ENCODE data around the gene POLR3G. TPM values are rescaled to one million over a fixed set of nuclear protein-coding genes. Genes with fewer than 3 reads are reported as not detected.

POLR3G gene
- 10 to 100 TPM in 1 of 2 experiments, 1 to 10 TPM in 1; 8.6 to 10.4 TPM for total RNA-seq

- no peaks in the 10 kb centered on the region for H3K27me3 Mint-ChIP-seq
- CTCF ChIA-PET = interaction anchor here (1.0 to 1.3 kb wide), 8 partner anchors 12 to 74 kb away, joined by 3 to 8 read pairs (median 4); partner anchors contain the start of gene LYSMD3
- H3K9me3 Mint-ChIP-seq (ENCODE audit: low read depth) = no peaks in the 10 kb centered on the region
- peaks cover 33% of the 10 kb centered on the region for H3K4me1 Mint-ChIP-seq
- peaks cover 13% of the 10 kb centered on the region for H3K36me3 Mint-ChIP-seq
- H3K27ac Mint-ChIP-seq = peak within 1 kb of the TSS; percentile 86
- ATAC-seq (peak; percentile 86), DNase-seq (peak; percentile 96)
- H3K4me3 Mint-ChIP-seq = peak within 1 kb of the TSS; percentile 90
Observed at GRCh38 chr5:90474235-90475107, at the start of gene POLR3G, which contains the start of gene MBLAC2. Gene POLR3G, plus strand, starts transcription at chr5:90474864. Its CDS starts 10,704 bp downstream, at chr5:90485568. Gene MBLAC2, minus strand, starts transcription at chr5:90474771. Its CDS starts 479 bp downstream, at chr5:90474292.

- no peaks in the 10 kb centered on the region for H3K9me3 Mint-ChIP-seq (ENCODE audit: low read depth)
- no peak overlapping the region for H3K4me3 Mint-ChIP-seq
- ATAC-seq (peak; percentile 68), DNase-seq (peak; percentile 63)
- CTCF ChIA-PET = interaction anchor here (0.8 to 0.9 kb wide), 2 partner anchors 40 to 1708 kb away, joined by 3 read pairs; partner anchors contain the start of genes MBLAC2 and POLR3G
- peaks cover 18% of the 10 kb centered on the region for H3K27me3 Mint-ChIP-seq
- H3K27ac Mint-ChIP-seq = no peak overlapping the region
- H3K4me1 Mint-ChIP-seq = no peaks in the 10 kb centered on the region
- H3K36me3 Mint-ChIP-seq = no peaks in the 10 kb centered on the region
Observed at GRCh38 chr5:90434116-90434714, 40.4 kb upstream of the POLR3G start.

- H3K27me3 Mint-ChIP-seq = peaks cover 18% of the 10 kb centered on the region
- H3K27ac Mint-ChIP-seq = no peak overlapping the region
- ATAC-seq (no peak), DNase-seq (no peak)
- H3K4me1 Mint-ChIP-seq = peaks cover 8% of the 10 kb centered on the region
- H3K4me3 Mint-ChIP-seq = no peak overlapping the region
- CTCF ChIA-PET = interaction anchor here (1.0 to 7.1 kb wide), 3 partner anchors 37 to 346 kb away, joined by 3 to 56 read pairs (median 8); partner anchors contain the start of genes LYSMD3, MBLAC2 and POLR3G
- no peaks in the 10 kb centered on the region for H3K36me3 Mint-ChIP-seq
- no peaks in the 10 kb centered on the region for H3K9me3 Mint-ChIP-seq (ENCODE audit: low read depth)
Observed at GRCh38 chr5:90437663-90438062, 37.0 kb upstream of the POLR3G start.

GRCh38 chr5:90438100-90438499 lies 36.6 kb upstream of the POLR3G start:
- ATAC-seq = no peak
- Mint-ChIP-seq H3K27me3 (peaks cover 18% of the 10 kb centered on the region), H3K27ac (no peak overlapping the region), H3K4me3 (no peak overlapping the region), H3K9me3 (ENCODE audit: low read depth) (no peaks in the 10 kb centered on the region), H3K4me1 (peaks cover 8% of the 10 kb centered on the region), H3K36me3 (no peaks in the 10 kb centered on the region)
- CTCF ChIA-PET = interaction anchor here (2.7 to 7.1 kb wide), 2 partner anchors 91 to 346 kb away, joined by 8 to 56 read pairs; partner anchors contain the start of gene LYSMD3
- DNase-seq = no peak

- H3K27me3 Mint-ChIP-seq = peaks cover 20% of the 10 kb centered on the region
- ATAC-seq (no peak), DNase-seq (no peak)
- H3K4me1 Mint-ChIP-seq = peaks cover 8% of the 10 kb centered on the region
- H3K4me3 Mint-ChIP-seq = no peak overlapping the region
- H3K9me3 Mint-ChIP-seq (ENCODE audit: low read depth) = no peaks in the 10 kb centered on the region
- no peak overlapping the region for H3K27ac Mint-ChIP-seq
- CTCF ChIA-PET = interaction anchor here (1.4 to 7.1 kb wide), 6 partner anchors 25 to 343 kb away, joined by 3 to 56 read pairs (median 7); partner anchors contain the start of gene LYSMD3
- H3K36me3 Mint-ChIP-seq = no peaks in the 10 kb centered on the region
Observed at GRCh38 chr5:90440644-90441043, 34.0 kb upstream of the POLR3G start.

GRCh38 chr5:90446961-90447360 lies 27.7 kb upstream of the POLR3G start:
- no peaks in the 10 kb centered on the region for H3K9me3 Mint-ChIP-seq (ENCODE audit: low read depth)
- DNase-seq (no peak), ATAC-seq (no peak)
- CTCF ChIA-PET = no interaction called here
- H3K4me3 Mint-ChIP-seq = no peak overlapping the region
- H3K36me3 Mint-ChIP-seq = no peaks in the 10 kb centered on the region
- no peaks in the 10 kb centered on the region for H3K4me1 Mint-ChIP-seq
- peaks cover 2% of the 10 kb centered on the region for H3K27me3 Mint-ChIP-seq
- H3K27ac Mint-ChIP-seq = no peak overlapping the region

- no peak for ATAC-seq
- Mint-ChIP-seq H3K4me3 (no peak overlapping the region), H3K9me3 (ENCODE audit: low read depth) (no peaks in the 10 kb centered on the region), H3K27ac (no peak overlapping the region), H3K4me1 (no peaks in the 10 kb centered on the region), H3K27me3 (no peaks in the 10 kb centered on the region), H3K36me3 (no peaks in the 10 kb centered on the region)
- DNase-seq = no peak
- CTCF ChIA-PET = no interaction called here
Observed at GRCh38 chr5:90461288-90461687, 13.4 kb upstream of the POLR3G start.

- Mint-ChIP-seq H3K27me3 (no peaks in the 10 kb centered on the region), H3K27ac (peak overlapping the region; percentile 86), H3K4me3 (peak overlapping the region; percentile 90), H3K36me3 (peaks cover 24% of the 10 kb centered on the region), H3K9me3 (ENCODE audit: low read depth) (no peaks in the 10 kb centered on the region), H3K4me1 (peaks cover 32% of the 10 kb centered on the region)
- DNase-seq (no peak), ATAC-seq (no peak)
- CTCF ChIA-PET = interaction anchor here (1.2 to 1.4 kb wide), 2 partner anchors 9 to 33 kb away, joined by 4 to 7 read pairs; no protein-coding TSS in a partner anchor
Observed at GRCh38 chr5:90472783-90473395, 1.8 kb upstream of the POLR3G start.

GRCh38 chr5:90473396-90474234 lies 1.0 kb upstream of the POLR3G start:
- ATAC-seq = peak; percentile 9
- CTCF ChIA-PET = interaction anchor here (1.0 to 1.4 kb wide), 7 partner anchors 10 to 55 kb away, joined by 3 to 8 read pairs (median 4); partner anchors contain the start of gene LYSMD3
- no peak for DNase-seq
- Mint-ChIP-seq H3K4me1 (peaks cover 32% of the 10 kb centered on the region), H3K36me3 (peaks cover 19% of the 10 kb centered on the region), H3K27me3 (no peaks in the 10 kb centered on the region), H3K27ac (peak overlapping the region; percentile 86), H3K9me3 (ENCODE audit: low read depth) (no peaks in the 10 kb centered on the region), H3K4me3 (peak overlapping the region; percentile 90)

- Mint-ChIP-seq H3K4me3 (peak overlapping the region; percentile 90), H3K27ac (no peak overlapping the region)
- CTCF ChIA-PET = interaction anchor here (1.1 to 1.5 kb wide), 3 partner anchors 11 to 36 kb away, joined by 3 to 5 read pairs (median 3); no protein-coding TSS in a partner anchor
Observed at GRCh38 chr5:90475436-90475980, 844 bp downstream of the POLR3G start.

GRCh38 chr5:90476391-90476790 lies 1.7 kb downstream of the POLR3G start:
- CTCF ChIA-PET = interaction anchor here (0.6 to 1.5 kb wide), 5 partner anchors 20 to 37 kb away, joined by 3 read pairs; no protein-coding TSS in a partner anchor
- Mint-ChIP-seq H3K27ac (no peak overlapping the region), H3K4me1 (peaks cover 35% of the 10 kb centered on the region), H3K9me3 (ENCODE audit: low read depth) (no peaks in the 10 kb centered on the region), H3K27me3 (no peaks in the 10 kb centered on the region), H3K36me3 (peaks cover 2% of the 10 kb centered on the region), H3K4me3 (no peak overlapping the region)
- ATAC-seq (no peak), DNase-seq (no peak)

More at GRCh38 chr5:90475436-90475980, 844 bp downstream of the POLR3G start:
- H3K36me3 Mint-ChIP-seq = peaks cover 4% of the 10 kb centered on the region
- H3K27me3 Mint-ChIP-seq = no peaks in the 10 kb centered on the region
- no peaks in the 10 kb centered on the region for H3K9me3 Mint-ChIP-seq (ENCODE audit: low read depth)
- ATAC-seq (no peak), DNase-seq (no peak)
- peaks cover 35% of the 10 kb centered on the region for H3K4me1 Mint-ChIP-seq

- no peak for ATAC-seq
- Mint-ChIP-seq H3K36me3 (peaks cover 2% of the 10 kb centered on the region), H3K9me3 (ENCODE audit: low read depth) (no peaks in the 10 kb centered on the region), H3K27ac (peak overlapping the region; percentile 3), H3K4me3 (no peak overlapping the region), H3K27me3 (no peaks in the 10 kb centered on the region), H3K4me1 (peaks cover 35% of the 10 kb centered on the region)
- no peak for DNase-seq
- CTCF ChIA-PET = interaction anchor here (0.9 to 1.1 kb wide), 3 partner anchors 20 to 38 kb away, joined by 3 to 5 read pairs (median 3); no protein-coding TSS in a partner anchor
Observed at GRCh38 chr5:90477073-90477472, 2.4 kb downstream of the POLR3G start.
